Measurements from ENCODE around the gene PPM1L.
"Not testable (repeated sequence)": the region's sequence is repeated elsewhere in the genome, so short reads cannot be mapped to it uniquely, and the experiment has no call there.

PPM1L gene

GRCh38 chr3:160992712-160993111 is 236.7 kb downstream of the PPM1L start:
- DNase-seq = no peak

- no peak for DNase-seq
These were observed 240.8 kb downstream of the PPM1L start for GRCh38 chr3:160996811-160997210.

DNA sequence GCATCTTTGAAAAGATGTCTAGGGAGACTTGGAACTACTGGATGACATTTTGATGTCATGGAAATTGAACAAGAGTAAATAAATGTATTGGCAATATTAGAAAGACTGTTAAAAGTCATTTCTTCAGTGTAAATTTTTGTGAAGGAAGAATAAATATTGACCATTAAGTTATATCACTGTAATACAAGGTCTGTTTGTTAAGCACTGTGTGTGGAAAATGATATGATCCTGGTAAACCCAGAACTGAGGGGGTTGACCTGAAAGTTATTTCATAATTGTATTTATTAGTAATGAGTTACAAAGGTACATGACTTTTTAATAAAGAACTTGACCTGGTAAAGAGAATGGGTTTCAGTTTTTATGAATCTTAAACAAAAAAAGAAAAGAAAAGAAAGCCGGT is 242.6 kb downstream of the PPM1L start:
- DNase-seq = no peak

- DNase-seq = no peak
These were observed 243.2 kb downstream of the PPM1L start for GRCh38 chr3:160999274-160999673.

DNA sequence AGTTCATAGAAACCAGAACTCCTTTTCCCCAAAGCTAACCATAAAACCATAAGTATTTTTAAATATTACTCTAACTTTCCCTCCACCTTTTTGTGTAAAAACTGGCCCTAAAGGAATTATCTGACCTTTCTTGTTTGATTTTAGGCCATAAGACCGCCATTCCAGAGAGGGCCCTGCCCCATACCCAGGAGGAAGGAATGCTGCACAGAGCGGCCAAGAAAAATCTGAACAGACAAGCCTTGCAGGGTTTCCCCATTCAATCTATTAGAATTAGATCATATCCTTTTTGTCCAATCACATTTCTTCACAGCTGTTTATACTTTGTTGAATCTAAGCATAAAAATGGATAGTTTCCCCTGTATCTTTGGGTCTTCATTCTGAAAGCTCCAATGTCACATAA is 252.1 kb downstream of the PPM1L start:
- DNase-seq = no peak

- DNase-seq = not testable (repeated sequence)
These were observed 254.1 kb downstream of the PPM1L start for GRCh38 chr3:161010151-161010550.

DNA sequence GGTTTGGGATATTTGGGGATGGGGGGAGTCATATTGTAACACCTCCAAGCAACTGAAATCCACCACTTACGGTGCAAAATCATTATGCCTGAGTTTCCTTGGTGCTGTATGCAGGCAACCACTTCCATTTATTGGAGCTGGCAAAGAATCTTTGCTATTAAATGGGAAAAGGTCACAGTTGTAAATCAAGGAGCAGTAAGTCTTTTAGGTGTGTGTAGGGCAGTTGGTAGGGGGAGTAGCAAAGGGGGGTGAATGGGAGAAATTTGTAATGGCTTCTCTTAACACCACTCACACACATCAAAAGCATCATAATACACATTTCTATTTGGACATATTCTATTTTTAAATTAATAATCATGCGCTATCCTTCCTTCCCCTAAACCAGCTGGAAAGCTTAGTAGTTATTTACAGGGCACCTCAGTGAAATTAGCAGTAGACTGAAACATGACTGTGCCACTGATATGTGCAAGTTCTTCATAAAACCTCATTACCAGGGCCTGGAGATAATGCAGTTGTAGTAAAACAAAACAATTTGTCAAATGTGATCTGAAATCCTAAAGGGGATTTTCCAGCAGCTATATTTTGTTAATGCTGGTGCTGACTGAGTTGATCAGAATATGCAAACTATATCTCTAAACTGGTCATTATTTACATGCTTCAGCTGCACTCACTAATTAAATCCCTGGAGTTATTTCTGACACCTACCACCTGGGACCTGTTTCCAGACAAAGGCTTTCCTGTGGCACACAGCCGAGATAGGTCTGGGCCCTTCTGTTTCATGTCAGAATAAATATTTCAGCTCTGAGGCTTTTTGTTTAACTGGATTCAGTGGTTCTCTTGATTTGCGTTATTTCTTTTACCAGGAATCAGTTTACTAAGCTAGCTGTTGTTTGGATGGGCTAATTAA is 259.1 kb downstream of the PPM1L start:
- no peak for DNase-seq

GRCh38 chr3:161016417-161017313 is 260.6 kb downstream of the PPM1L start:
- no peak for DNase-seq

GRCh38 chr3:161017971-161018370 is 261.9 kb downstream of the PPM1L start:
- DNase-seq = no peak

DNA sequence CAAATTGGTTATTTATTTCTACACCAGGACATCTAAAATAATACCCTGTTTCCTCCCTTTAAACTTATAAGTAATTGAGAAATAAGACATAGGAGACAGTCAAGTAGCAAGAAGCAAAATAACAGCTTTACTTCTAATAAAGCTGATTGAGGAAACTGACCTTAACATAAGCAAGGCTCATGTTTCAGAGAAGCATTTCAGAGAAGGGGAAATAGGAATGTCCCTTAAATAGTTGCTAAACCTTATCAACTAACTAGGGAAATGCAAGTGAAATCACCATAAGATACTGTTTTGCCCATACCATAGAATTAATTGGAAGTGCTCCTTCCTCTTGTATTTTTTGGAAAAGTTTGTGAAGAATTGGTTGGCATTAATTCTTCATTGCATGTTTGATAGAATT is 264.2 kb downstream of the PPM1L start:
- no peak for DNase-seq

DNA sequence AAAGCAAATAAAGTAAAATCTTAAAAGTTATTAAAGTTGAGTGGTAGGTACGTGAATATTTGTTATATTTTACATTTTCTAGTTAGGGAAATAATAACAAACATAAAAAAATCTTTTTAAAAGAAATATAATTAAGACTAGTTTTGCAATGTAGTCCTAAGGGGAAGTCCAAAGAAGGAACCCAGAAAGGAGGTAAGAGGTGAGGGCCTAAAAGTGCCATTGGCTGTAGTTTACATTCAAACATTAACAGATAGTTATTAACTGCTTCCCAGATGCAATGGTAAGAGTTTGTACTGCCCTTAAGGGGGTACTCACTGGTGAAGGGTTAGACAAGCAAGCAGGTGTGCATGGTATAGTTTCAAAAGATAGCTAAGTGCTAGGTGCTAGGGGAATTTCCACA is 269.9 kb downstream of the PPM1L start:
- no peak for DNase-seq

DNA sequence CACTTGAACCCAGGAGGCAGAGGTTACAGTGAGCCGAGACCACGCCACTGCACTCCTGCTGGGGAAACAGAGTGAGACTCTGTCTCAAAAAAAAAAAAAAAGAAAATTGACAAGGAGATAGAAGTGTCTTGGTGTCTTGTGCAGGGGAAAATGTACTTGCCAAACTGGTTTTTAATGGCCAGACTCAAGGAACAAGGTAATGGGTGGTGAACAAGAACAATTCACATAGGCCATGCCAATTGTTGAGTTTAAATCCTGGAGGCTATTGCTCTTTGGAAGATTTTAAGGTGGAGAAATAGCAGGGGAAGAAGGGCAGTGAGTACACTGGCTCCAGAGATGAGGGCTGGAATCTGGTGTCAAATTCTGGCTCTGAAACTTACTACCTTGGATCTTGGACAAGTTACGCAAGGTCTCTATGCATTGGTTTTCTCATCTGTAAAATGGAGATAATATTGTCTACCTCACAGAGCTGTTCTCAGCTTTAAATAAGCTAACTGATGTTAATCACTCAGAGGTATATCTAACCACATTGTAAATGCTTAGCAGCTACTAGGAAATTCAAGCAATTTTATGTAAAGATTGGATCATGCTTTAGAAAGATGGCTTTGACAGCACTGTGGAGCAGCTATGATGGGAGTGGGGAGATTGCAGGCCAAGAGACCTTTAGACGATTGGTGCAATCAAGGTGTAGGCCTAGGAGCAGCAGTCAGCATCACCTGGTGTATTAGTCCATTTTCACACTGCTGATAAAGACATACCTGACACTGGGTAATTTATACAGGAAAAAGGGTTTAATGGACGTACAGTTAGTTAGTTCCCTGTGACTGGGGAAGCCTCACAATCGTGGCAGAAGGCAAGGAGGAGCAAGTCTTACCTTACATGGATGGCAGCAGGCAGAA is 270.8 kb downstream of the PPM1L start:
- DNase-seq = no peak

DNA sequence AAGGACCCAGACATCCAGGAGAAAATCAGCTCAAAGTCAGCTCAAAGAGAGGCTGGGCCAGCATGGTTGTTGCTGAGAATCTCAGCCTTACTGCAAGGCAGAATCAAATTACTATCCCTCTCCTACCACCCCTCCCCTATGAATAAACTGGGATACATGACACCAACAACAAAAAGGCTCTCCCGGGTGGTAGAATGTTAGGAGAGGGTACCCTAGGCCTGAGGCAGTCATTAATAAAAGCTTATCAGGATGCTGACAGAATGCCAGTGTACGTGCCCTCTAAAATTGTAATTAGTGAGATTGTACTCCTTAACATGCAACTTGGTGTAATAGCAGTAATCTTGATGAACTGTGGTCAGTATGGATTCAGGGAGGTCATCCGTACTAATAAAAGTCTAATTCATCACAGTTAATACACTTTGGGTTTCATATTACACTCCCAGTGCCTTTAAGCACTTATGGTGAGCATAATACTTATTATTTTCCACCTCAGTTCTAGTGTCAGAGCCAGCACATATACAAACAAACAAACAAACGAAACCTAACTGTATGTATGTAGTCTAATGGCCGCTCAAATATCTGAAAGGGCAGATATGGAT is 272.6 kb downstream of the PPM1L start:
- no peak for DNase-seq

DNA sequence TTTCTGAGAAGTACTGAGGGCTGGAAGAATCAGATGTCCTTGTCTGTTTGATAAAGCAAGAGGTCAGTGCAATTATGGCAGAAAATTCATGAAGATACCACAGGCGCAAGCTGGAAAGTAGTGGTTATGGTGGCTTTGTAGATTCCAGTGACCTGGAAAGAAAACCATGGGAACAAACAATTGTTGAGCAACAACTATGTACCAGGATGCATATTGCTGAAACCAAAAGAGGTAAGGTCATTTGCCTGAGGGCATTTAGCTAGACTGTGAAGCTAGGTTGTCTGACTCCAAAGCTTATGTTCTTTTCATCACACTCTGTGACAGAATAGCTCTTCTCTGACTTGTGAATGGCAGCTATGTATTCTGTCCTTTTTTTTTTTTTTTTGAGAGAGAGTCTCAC is 275.1 kb downstream of the PPM1L start:
- DNase-seq = no peak

DNA sequence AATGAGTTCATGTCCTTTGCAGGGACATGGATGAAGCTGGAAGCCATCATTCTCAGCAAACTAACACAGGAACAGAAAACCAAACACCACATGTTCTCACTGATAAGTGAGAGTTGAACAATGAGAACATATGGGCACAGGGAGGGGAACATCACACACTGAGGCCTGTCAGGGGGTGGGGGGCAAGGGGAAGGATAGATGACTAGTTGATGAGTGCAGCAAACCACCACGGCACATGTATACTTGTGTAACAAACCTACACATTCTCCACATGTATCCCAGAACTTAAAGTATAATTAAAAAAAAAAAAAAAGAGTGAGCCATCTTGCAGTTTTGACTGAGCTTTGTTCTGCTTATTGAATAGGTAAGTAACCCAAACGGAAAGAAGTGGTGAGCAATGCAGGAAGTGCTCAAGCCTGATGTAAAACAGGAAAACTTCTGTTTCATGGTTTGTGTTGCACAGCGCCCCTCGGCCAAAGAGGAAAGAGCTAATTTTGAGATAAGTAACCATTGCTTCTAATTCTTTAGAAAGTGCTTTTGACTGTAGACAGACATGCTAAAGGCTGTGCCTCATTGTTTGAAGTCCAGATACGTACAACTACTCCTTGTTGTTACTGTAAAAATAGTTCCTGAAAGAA is 279.0 kb downstream of the PPM1L start:
- not testable (repeated sequence) for DNase-seq

DNA sequence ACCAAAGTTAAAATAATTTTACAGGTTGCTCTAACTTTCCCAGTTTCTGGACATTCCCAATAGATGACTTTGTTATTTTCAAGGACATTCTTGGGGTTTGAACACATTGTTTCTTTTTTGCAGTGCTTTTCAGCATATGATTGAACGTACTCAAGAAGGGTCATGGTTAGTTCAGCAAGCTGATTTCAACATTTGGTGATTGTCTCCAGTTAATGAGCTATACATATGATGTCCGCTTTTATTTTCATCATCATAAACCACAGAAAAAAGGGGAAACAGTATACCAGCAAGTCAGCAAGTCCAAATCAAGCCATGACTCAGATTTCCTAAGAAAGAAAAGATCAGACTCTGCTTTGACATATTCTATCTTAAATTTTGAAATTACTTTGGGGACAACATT is 279.7 kb downstream of the PPM1L start:
- DNase-seq = no peak

DNA sequence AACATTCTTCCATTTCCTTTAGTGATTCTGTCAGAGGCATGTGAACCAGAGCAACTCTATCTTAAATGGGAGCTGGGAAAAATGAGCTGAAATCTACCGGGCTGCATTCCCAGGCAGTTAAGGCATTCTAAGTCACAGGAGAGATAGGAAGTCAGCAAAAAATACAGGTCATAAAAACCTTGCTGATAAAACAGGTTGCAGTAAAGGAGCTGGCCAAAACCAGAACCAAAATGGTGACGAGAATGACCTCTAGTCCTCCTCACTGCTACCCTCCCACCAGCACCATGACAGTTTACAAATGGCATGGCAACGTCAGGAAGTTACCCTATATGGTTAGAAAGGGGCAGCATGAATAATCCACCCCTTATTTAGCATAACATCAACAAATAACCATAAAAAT is 282.7 kb downstream of the PPM1L start:
- DNase-seq = no peak

- no peak for DNase-seq
These were observed 286.0 kb downstream of the PPM1L start for GRCh38 chr3:161042023-161042501.

DNA sequence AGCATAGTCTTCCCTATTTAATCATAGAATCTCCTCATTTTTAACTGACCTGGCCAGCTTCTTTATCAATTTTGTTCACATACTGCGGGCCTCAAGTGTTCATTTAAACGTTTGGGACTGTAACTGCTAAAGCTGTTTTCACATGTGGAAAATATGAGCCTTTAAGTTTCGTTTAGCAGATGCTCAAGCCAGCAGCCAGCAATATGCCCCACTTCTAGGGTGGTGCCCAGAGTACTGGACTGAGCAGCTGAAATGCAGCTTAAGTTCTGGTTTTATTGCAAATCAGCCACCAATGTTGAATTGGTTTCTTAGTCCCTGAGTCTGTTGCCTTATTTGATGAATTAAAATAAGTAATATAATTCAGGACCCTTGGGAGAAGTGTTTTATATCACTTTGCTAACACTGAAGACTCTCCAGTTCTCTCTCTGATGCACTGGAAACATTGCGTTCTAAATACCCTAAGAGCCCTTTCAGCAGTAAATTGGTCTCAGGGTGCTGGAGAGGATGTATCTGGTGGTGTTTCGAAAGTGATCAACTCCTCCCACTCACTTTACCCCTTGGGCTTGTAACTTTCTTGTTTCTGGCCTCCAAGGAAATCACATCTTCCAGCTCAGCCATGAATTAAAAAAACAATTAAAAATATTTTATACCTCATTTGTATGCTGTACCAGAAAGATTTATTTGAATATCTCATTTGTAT is 287.5 kb downstream of the PPM1L start:
- no peak for DNase-seq

DNA sequence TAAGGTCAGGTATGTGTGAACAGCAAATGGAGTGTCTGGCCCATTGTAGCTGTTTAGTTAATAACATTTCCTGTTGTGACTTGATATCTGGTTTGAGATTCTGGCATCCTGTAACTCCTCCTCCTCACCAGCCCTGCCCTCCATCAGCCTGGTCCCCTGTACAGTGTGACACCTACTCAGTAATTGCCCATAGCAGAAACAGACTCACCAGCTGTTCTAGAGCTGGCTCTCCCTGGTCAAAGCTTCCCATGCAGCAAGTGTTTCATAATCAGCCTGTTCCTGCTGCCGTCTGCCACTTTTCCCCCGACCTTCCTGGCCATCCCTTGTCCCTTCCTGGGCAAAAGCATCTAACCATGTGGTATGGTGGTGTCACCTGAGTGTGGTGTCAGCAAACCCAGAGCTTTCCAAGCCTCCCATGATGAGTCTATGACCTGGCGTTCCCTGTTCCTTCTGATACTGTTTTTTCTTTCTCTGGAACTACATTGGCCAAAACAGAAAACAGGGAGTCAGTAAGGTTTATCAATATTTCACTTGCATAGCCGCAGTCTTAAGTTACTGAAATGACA is 293.7 kb downstream of the PPM1L start:
- DNase-seq = no peak

DNA sequence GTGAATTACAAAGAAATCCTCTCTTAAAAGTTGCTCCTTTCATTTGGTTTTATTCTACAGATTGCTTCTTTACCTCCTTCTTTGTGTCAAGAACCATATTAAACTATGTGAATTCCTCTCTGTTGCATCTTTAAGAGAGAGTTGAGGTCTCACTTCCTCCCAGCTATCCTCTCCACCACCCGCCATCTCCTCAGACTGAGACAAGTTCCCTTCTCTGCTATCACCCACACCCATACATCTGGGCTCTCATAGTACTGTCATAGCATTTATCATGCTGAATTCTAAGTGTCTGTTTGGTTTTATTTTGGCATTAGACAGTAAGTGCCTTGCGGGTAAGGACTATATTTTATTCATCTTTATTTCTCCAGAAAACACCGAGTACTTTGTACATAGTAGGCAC is 294.9 kb downstream of the PPM1L start:
- no peak for DNase-seq

Data from stimulated activated CD4-positive, alpha-beta T cell treated with anti-CD3 and anti-CD28 coated beads, Interleukin-12 subunit alpha, Interleukin-12 subunit beta, amount 100 ng/mL, for 4 hours (primary cell).